ENCODE data around the gene SERINC3. TPM values are rescaled to one million over a fixed set of nuclear protein-coding genes. Genes with fewer than 3 reads are reported as not detected.

Gene SERINC3
- total RNA-seq, 1 donor from 2014 or later: 82.8 TPM

GRCh38 chr20:44480097-44480496 is 41.8 kb downstream of the SERINC3 start:
- Mint-ChIP-seq H3K27me3 (ENCODE audit: unreplicated experiment) (peaks cover 6% of the 10 kb centered on the region), H3K4me1 (ENCODE audit: unreplicated experiment) (peaks cover 10% of the 10 kb centered on the region), H3K27ac (ENCODE audit: unreplicated experiment) (no peak overlapping the region), H3K4me3 (ENCODE audit: unreplicated experiment) (no peak overlapping the region), H3K36me3 (ENCODE audit: low read depth, unreplicated experiment) (peaks cover 18% of the 10 kb centered on the region), H3K9me3 (ENCODE audit: unreplicated experiment) (no peaks in the 10 kb centered on the region)
- TF ChIP-seq CTCF (IDR thresholded peaks at IDR 0.05; ENCODE audit: unreplicated experiment): no peak
- no peak for DNase-seq (ENCODE audit: low spot score)

- no peaks in the 10 kb centered on the region for H3K9me3 Mint-ChIP-seq (ENCODE audit: unreplicated experiment)
- peaks cover 18% of the 10 kb centered on the region for H3K36me3 Mint-ChIP-seq (ENCODE audit: low read depth, unreplicated experiment)
- H3K4me1 Mint-ChIP-seq (ENCODE audit: unreplicated experiment): peaks cover 12% of the 10 kb centered on the region
- H3K27me3 Mint-ChIP-seq (ENCODE audit: unreplicated experiment): peaks cover 8% of the 10 kb centered on the region
- no peak for TF ChIP-seq CTCF (IDR thresholded peaks at IDR 0.05; ENCODE audit: unreplicated experiment)
- no peak for DNase-seq (ENCODE audit: low spot score)
- no peak overlapping the region for H3K27ac Mint-ChIP-seq (ENCODE audit: unreplicated experiment)
- no peak overlapping the region for H3K4me3 Mint-ChIP-seq (ENCODE audit: unreplicated experiment)
Measured at GRCh38 chr20:44479643-44480042, 42.2 kb downstream of the SERINC3 start.

- no peak for TF ChIP-seq CTCF (IDR thresholded peaks at IDR 0.05; ENCODE audit: unreplicated experiment)
- Mint-ChIP-seq H3K4me1 (ENCODE audit: unreplicated experiment) (peaks cover 12% of the 10 kb centered on the region), H3K9me3 (ENCODE audit: unreplicated experiment) (no peaks in the 10 kb centered on the region), H3K27ac (ENCODE audit: unreplicated experiment) (no peak overlapping the region), H3K4me3 (ENCODE audit: unreplicated experiment) (no peak overlapping the region), H3K36me3 (ENCODE audit: low read depth, unreplicated experiment) (peaks cover 14% of the 10 kb centered on the region), H3K27me3 (ENCODE audit: unreplicated experiment) (peaks cover 8% of the 10 kb centered on the region)
- DNase-seq (ENCODE audit: low spot score): no peak
Measured at GRCh38 chr20:44478206-44478605, 43.7 kb downstream of the SERINC3 start.

GRCh38 chr20:44477151-44477550 is 44.7 kb downstream of the SERINC3 start:
- no peaks in the 10 kb centered on the region for H3K9me3 Mint-ChIP-seq (ENCODE audit: unreplicated experiment)
- H3K4me1 Mint-ChIP-seq (ENCODE audit: unreplicated experiment): peaks cover 12% of the 10 kb centered on the region
- H3K27ac Mint-ChIP-seq (ENCODE audit: unreplicated experiment): no peak overlapping the region
- H3K27me3 Mint-ChIP-seq (ENCODE audit: unreplicated experiment): peaks cover 8% of the 10 kb centered on the region
- peaks cover 14% of the 10 kb centered on the region for H3K36me3 Mint-ChIP-seq (ENCODE audit: low read depth, unreplicated experiment)
- no peak for DNase-seq (ENCODE audit: low spot score)
- TF ChIP-seq CTCF (IDR thresholded peaks at IDR 0.05; ENCODE audit: unreplicated experiment): no peak
- H3K4me3 Mint-ChIP-seq (ENCODE audit: unreplicated experiment): peak overlapping the region; percentile 22

- peak within 1 kb of the TSS; percentile 90 for H3K4me3 Mint-ChIP-seq (ENCODE audit: unreplicated experiment)
- peaks cover 6% of the 10 kb centered on the region for H3K36me3 Mint-ChIP-seq (ENCODE audit: low read depth, unreplicated experiment)
- peak; percentile 87 for DNase-seq (ENCODE audit: low spot score)
- no peak for TF ChIP-seq CTCF (IDR thresholded peaks at IDR 0.05; ENCODE audit: unreplicated experiment)
- H3K9me3 Mint-ChIP-seq (ENCODE audit: unreplicated experiment): no peaks in the 10 kb centered on the region
- H3K4me1 Mint-ChIP-seq (ENCODE audit: unreplicated experiment): peaks cover 12% of the 10 kb centered on the region
- H3K27ac Mint-ChIP-seq (ENCODE audit: unreplicated experiment): no peak within 1 kb of the TSS
- peaks cover 8% of the 10 kb centered on the region for H3K27me3 Mint-ChIP-seq (ENCODE audit: unreplicated experiment)
Measured at GRCh38 chr20:44475694-44476560, 45.9 kb downstream of the SERINC3 start, which contains the start of gene TTPAL. Gene TTPAL, plus strand, starts transcription at chr20:44475874. Its CDS starts 4,126 bp downstream, at chr20:44480000.

Data from endothelial cell (in vitro differentiated cells).